ENCODE measurements around the gene MX2. TPM values are rescaled to one million over a fixed set of nuclear protein-coding genes. Genes with fewer than 3 reads are reported as not detected.
A peak's percentile ranks its signal among the peaks of the same experiment; 100 is the strongest.

The MX2 gene
- total RNA-seq, 2 donors from 2014 or later, result 17.6 to 20.4 TPM

DNA sequence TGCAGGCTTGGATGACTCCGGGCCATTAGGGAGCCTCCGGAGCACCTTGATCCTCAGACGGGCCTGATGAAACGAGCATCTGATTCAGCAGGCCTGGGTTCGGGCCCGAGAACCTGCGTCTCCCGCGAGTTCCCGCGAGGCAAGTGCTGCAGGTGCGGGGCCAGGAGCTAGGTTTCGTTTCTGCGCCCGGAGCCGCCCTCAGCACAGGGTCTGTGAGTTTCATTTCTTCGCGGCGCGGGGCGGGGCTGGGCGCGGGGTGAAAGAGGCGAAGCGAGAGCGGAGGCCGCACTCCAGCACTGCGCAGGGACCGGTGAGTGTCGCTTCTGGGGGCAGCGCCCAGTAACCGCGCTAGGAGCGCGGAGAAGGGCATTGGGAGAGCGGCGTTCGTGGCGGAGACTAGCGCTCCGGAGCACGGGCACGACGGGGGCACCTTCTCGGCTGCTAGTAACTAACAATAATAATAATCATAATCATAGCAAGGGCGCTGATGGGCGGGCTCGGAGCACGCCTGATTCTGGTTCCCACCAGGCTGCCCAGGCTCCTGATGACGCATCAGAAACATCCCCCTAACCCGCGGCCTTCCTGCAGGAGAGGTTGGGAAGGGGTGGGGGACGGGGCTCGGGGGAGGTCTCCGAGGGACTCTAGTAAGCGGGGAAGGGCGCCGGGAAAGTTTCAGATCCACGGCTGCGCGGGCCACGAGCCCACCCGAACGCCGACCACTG is 64.3 kb downstream of the MX2 start, which contains the start of gene MX1:
MX1 (plus strand) TSS at position 286 of the 722 bp plus-strand sequence. CDS start 5,832 bp downstream, outside the sequence.
- intact Hi-C loops (cut with DNase I), result no loop called here
- DNase-seq (ENCODE audit: low spot score), result peak; percentile 88

DNA sequence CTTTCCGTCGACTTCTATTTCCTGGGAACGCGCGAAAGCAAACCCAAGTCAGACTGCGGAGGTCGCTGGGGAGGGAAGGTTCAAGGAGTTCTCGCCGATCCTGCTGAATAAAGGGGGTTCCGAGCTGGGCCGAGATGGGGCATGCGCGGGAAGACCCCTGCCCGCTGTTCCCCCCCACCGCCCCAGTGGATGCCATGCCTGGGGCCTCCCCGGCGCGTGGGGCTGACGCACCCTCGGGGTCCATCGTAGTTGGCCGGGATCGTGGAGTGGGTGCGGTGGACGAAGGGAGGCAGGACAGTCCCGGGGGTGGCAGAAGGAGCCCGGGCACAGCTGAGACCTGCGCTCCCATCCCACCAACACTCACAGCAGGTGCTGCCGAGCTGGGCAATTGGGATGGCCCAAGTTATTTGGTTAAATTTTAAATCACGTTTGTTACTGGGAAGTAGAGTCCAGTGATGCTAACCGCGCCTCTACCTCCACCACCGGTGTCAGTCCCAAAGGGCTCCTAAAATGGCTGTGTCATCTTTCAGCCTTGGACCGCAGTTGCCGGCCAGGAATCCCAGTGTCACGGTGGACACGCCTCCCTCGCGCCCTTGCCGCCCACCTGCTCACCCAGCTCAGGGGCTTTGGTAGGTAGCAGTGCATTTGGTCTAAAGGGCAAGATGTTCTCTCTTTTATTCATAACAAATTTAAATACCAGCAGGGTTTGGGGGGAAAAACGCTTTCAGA is 65.0 kb downstream of the MX2 start:
- no peak for DNase-seq (ENCODE audit: low spot score)
- intact Hi-C loops (cut with DNase I), result no loop called here

DNA sequence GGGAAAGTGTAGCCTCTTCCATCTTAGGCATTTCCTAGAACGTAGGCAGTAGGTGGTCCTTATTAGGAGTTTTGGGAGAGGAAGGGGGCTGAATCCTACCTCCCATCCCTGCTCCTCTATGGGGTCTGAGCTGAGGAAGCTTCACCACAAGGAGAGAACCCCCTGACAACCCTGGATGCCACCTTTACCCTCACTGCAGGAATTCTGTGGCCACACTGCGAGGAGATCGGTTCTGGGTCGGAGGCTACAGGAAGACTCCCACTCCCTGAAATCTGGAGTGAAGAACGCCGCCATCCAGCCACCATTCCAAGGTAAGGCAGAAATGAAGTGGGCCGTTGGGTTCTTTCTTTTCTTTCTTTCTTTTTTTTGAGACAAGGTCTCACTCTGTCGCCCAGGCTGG is 65.7 kb downstream of the MX2 start:
- DNase-seq (ENCODE audit: low spot score), result no peak
- intact Hi-C loops (cut with DNase I), result no loop called here

DNA sequence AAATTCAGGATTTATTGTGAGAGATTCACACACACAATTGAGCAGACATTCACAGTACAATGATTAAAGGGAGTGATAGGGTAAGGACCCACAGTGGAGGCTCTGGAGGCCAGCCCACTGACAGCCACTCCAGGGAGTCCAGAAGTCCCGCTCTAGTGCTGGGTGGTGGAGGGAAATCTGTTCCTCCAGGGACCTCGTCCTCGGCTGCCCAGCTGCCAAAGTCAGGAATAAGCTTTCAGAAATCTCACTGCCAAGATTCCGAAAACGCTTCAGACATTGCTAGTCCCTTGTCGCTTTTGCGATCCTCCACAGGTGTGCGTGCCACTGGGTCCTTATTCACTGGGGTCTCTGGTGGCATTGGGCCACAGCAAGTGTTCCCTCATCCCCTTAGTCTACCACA is 66.5 kb downstream of the MX2 start:
- no peak for DNase-seq (ENCODE audit: low spot score)
- intact Hi-C loops (cut with DNase I), result no loop called here

DNA sequence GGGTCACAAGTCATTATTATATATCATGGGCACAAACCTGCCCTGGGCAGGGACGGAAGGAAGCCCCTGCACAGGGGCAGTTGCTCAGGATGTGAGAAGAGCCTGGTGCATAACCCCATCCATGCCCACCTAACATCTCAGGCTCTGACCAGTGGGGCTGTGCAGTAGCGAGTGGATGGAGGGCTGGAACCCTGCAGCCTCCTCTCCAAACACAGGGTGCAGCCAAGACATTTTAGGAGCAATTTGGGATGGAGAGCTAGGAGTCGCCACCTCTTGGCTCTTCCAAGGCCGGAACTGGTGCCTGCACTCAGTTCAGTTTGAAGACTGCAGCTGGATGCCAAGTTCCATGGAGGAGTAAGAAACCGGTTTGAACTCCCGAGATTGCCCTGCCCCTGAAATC is 67.0 kb downstream of the MX2 start:
- DNase-seq (ENCODE audit: low spot score), result no peak
- intact Hi-C loops (cut with DNase I), result no loop called here

DNA sequence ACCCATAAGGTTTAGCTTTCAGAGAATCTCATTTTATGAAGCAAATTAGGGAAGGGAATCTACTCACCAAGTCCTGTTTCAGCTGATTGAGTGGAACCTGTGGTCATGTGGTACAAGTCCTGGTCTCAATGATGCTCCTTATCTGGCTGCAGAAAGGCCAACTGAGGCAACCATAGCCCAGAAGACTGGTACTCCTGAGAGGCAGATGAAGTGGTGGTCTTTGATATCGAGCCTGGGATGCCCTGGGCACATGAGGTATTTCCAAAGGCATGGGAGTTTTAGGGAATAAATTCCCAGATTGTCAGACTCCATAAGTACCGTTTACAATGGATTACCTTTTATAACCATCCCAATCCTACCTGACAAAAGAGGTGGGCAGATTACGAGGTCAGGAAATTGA is 67.5 kb downstream of the MX2 start:
- intact Hi-C loops (cut with DNase I), result no loop called here
- DNase-seq (ENCODE audit: low spot score), result no peak

DNA sequence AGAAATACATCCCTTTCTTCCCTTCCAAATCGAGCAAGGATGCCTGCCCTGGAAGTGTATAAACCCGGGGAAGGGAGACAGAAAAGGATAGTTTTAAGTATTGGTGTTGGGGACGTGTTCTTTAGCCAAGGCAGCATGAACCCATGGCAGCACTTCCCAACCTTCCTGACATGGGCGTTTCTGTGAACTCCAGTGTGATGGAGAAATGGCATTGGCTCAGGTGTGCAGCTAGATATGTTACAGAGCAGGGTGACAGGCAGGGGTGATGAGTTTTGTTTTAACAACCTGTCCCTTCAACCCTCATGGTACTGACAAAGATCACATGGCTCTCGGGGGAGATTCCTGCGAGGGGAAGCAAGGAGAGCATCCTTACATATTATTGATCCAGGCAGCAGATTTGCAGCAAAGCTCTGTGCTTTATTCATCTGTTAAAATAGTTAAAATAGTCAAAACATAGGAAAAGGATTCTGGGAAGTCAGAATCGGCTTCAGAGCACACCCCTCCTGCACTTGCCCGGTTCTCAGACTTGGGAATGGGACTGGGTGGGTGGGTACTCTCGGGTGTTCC is 68.2 kb downstream of the MX2 start:
- intact Hi-C loops (cut with DNase I), result loop anchor here in 1 of 2 donors (10.0 kb wide), 1 partner anchor 1385 kb away; no protein-coding TSS in a partner anchor
- peak; percentile 28 for DNase-seq (ENCODE audit: low spot score)

DNA sequence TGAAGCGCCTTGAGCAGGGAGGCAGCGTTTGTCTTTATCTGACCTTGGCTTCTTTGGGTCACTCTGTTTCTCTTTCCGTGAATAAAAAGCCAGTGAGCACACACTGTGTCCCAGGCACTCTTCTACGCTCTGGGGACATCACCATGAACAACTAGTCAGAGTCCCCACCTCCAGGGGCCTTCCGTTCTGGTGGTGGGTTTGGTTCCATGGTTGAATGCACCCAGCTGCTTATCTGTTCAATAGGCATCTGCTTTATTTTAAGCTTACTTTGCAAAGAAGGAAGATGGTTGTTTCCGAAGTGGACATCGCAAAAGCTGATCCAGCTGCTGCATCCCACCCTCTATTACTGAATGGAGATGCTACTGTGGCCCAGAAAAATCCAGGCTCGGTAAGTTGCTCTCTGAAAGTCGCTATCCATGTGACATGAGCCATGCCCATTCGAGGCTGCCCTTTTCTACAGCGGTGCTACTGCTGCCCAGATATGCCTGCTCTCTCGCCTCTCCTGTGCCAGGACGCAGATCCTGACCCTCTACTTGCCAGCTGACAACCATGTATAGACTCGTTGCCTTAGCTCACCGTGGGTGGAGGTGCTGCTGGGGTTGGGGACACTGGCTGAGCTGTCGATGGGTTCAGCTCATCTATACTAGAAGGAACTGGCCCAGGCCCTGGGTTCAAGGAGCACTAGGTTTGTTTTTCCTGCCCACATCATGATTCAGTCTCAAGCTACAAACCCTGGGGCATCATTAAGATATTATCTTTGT is 70.1 kb downstream of the MX2 start:
- DNase-seq (ENCODE audit: low spot score), result peak; percentile 52
- intact Hi-C loops (cut with DNase I), result loop anchor here in 1 of 2 donors (10.0 kb wide), 1 partner anchor 1387 kb away; no protein-coding TSS in a partner anchor

DNA sequence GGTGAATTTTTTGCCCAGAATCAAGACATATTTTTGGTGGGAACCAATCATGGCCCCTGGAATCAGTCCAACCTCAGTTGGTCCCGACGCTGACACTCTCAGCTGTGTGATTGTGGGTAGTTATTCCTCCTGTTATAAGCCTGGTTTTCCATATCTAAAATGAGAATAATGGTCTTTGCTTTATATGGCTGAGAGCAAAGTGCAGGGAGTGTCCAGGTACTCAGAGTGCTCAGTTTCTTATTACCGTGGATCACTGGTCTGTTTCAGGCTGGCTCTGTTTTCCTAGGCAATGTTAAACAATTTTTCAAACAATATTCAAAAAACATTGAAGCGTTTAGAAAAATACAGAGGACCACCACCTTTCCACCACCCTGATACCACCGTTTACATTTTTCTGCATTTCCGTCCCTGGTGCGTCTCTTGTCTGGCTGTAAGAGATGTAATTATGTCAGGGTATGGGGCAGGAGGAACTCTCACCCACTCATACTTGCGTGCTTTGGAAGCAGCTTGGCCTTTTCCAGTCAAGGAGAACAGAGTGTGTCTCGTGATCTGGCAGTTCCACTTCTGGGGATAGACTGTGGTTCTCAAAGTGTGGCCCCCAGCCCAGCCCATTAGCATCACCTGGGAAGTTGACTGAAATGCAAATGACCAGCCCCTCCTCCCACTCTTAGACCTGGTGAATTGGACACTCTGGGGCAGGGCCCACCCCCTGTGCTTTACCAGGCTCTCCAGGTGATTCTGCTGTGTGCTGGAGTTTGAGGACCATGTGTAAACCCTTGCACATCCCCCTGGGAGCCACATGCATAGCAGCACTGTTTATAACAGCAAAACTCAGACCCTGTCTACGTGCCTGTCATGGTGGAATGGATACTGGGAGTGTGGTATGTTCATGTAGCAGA is 71.0 kb downstream of the MX2 start:
- intact Hi-C loops (cut with DNase I), result loop anchor here in 1 of 2 donors (10.0 kb wide), 1 partner anchor 1388 kb away; no protein-coding TSS in a partner anchor
- peak; percentile 24 for DNase-seq (ENCODE audit: low spot score)

DNA sequence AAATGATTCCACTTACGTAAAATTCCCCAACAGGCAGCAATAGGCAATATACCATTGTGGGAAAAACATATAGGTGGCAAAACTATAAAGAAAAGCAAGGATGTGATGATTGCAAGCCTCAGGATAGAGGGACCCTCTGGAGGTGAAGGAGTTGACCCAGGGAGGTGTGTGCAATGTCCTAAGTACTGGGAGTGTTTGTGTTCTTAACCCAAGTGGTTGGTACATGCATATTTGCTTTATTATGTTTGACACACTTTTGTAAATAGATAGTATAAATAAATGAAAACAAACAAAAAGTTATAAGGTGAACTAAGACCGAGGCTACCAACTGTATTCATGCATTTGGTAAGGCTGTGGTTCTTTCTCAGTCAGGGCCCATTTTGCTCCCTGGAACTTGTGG is 71.7 kb downstream of the MX2 start:
- intact Hi-C loops (cut with DNase I), result loop anchor here in 1 of 2 donors (10.0 kb wide), 1 partner anchor 1389 kb away; no protein-coding TSS in a partner anchor
- DNase-seq (ENCODE audit: low spot score), result no peak

DNA sequence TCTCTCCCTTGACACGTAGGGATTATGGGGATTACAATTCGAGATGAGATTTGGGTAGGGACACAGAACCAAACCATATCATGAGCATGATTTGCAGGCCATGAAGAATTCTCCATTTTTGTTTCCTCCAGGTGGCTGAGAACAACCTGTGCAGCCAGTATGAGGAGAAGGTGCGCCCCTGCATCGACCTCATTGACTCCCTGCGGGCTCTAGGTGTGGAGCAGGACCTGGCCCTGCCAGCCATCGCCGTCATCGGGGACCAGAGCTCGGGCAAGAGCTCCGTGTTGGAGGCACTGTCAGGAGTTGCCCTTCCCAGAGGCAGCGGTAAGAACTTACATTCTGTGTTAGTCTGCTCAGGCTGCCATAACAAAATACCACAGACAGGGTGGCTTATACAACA is 73.9 kb downstream of the MX2 start:
- no peak for DNase-seq (ENCODE audit: low spot score)

DNA sequence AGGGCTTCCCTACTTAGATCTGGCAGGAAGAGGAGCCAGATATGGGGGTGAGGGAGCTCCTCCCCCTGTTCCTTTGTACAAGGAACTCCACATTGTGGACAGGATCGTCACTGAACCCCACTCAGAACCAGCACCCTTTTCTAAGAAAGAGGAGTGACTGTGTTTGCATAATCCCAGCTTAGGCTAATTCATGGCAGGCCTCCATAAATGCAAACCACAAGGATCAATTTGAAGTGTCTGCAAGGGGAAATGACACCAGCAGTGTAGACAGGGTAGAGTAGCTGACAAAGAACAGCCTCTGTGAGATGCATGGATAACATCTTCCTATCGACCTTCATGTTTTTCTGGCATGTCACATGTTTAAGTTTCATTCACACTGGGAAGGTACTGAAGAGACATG is 75.9 kb downstream of the MX2 start:
- intact Hi-C loops (cut with DNase I), result loop anchor here in 1 of 2 donors (10.0 kb wide), 1 partner anchor 1393 kb away; no protein-coding TSS in a partner anchor
- no peak for DNase-seq (ENCODE audit: low spot score)

More for the DNA sequence above, 73.9 kb downstream of the MX2 start:
- intact Hi-C loops (cut with DNase I), result loop anchor here in 1 of 2 donors (10.0 kb wide), 1 partner anchor 1391 kb away; no protein-coding TSS in a partner anchor

DNA sequence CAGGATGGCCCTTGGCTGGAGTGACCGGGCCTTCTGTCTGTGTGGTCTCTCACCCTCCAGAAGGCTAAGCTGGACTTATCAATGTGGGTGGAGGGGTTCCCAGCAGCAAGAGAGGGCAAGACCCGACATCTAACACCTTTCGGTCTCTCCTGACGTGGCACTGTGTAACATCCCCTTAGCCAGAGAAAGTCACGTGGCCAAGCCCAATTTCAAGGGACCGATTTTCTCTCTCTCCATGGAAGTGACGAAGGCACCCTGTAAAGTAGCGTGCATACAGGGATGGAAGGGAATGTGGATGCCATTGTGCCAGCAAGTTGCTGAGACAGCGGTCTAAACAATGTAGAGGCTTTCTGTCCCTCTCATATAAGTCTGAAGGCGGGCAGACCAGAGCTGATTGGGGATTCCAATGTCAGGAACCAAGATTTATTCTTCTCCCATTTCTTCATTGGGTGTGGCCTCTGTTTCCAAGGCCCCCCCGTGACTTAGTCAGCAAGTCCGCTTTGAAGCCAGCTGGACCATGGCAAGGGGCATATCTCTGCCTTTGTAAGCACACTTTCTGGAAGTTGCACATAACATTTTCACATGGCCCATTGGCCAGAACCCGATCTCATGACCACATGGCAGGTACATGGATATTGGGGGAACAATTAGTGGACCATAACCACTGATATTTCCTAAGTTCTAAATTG is 76.7 kb downstream of the MX2 start:
- no peak for DNase-seq (ENCODE audit: low spot score)
- intact Hi-C loops (cut with DNase I), result loop anchor here in 1 of 2 donors (10.0 kb wide), 1 partner anchor 1394 kb away; no protein-coding TSS in a partner anchor

DNA sequence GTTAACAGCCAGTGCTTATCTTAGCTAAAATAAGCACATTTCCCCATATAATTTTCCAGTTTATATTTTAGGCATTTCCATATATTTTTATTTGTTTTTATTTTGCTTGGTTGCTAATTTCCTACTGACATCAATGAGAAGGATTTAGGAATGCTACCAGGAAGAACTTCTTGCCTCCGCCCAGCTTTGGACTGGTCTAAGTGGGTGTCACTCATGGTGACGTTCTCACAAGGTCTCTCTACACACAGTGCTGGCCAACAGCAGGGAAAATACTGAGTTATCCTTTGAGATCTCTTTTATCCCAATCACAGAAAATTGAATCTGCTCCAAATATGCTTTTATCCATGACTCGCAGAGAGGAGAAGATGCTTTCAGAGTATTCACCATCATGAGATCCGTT is 77.4 kb downstream of the MX2 start:
- intact Hi-C loops (cut with DNase I), result loop anchor here in 1 of 2 donors (10.0 kb wide), 1 partner anchor 1394 kb away; no protein-coding TSS in a partner anchor

DNA sequence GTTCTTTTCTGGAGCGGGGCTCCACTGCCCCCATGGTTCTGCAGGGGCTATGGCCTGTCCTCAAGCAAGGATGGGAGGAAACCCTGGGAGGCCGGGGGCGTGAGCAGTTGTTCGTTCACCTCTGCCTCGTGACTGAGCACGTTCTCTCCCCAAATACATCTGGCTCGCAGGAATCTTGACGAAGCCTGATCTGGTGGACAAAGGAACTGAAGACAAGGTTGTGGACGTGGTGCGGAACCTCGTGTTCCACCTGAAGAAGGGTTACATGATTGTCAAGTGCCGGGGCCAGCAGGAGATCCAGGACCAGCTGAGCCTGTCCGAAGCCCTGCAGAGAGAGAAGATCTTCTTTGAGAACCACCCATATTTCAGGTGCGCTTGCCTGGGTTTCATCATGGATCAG is 79.7 kb downstream of the MX2 start:
- intact Hi-C loops (cut with DNase I), result no loop called here
- no peak for DNase-seq (ENCODE audit: low spot score)

More for the DNA sequence above, 77.4 kb downstream of the MX2 start:
- no peak for DNase-seq (ENCODE audit: low spot score)

DNA sequence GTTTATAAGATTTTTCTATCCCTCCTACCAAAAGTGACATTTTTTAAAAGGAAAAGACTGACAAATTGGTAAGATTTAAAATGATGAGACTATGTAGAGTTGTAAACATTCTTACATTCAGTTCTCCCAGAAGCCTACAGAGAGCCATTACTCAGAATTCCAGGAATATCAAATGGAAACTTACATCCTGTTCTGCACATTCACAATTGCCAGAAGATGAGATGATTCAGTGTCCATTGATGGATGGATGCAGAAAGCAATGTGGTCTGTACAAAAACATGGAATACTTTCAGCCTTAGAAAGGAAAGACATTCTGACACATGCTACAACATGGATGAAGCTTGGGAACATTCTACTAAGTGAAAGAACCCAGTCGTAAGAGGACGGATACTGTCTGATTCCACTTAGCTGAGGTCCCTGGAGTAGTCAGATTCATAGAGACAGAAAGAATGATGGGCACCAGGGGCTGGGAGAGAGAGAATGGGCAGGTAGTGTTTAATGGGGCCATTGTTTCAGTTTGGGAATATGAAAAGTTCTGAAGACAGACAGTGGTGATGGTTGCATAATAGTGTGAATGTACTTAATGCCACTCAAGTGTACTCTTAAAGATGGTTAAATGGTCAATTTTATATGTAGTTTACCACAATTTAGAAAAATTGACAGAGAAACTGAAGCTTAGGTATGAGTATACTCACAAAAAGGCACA is 80.8 kb downstream of the MX2 start:
- DNase-seq (ENCODE audit: low spot score), result no peak
- intact Hi-C loops (cut with DNase I), result no loop called here

DNA sequence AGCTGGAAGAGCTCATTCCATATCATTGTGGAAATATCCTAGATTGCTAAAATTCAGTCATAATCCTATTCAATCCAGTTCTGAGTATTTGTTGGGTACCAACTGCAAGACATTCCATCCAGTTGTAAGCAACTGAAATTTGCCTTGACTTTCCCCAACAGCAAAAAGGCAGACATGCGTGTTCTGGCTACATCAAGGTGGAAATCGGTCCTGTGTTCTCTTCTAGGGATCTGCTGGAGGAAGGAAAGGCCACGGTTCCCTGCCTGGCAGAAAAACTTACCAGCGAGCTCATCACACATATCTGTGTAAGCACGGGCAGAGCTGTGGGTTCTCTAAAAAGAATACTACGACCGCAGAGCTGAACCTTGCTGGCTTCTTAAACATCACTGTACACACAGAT is 81.7 kb downstream of the MX2 start:
- DNase-seq (ENCODE audit: low spot score), result no peak
- intact Hi-C loops (cut with DNase I), result no loop called here

Measured in posterior vena cava (tissue), 2 donors.